Activated CD4-positive, CD25-positive, alpha-beta regulatory T cell treated with anti-CD3 and anti-CD28 coated beads, Interleukin-2, amount 50 U/mL, for 24 hours (primary cell): ENCODE measurements around the gene SYTL2.
A peak's percentile ranks its signal among the peaks of the same experiment; 100 is the strongest.

Experiments
- ATAC-seq, 2 donors: fragments of 150-1000 bp; cut with Tn5 transposase; one replicate each; pipeline ENCODE4 v1.10.0; 2021; ENCODE audit warnings: mild to moderate bottlenecking in 1 of 2, moderate library complexity in 1 of 2

SYTL2 gene

DNA sequence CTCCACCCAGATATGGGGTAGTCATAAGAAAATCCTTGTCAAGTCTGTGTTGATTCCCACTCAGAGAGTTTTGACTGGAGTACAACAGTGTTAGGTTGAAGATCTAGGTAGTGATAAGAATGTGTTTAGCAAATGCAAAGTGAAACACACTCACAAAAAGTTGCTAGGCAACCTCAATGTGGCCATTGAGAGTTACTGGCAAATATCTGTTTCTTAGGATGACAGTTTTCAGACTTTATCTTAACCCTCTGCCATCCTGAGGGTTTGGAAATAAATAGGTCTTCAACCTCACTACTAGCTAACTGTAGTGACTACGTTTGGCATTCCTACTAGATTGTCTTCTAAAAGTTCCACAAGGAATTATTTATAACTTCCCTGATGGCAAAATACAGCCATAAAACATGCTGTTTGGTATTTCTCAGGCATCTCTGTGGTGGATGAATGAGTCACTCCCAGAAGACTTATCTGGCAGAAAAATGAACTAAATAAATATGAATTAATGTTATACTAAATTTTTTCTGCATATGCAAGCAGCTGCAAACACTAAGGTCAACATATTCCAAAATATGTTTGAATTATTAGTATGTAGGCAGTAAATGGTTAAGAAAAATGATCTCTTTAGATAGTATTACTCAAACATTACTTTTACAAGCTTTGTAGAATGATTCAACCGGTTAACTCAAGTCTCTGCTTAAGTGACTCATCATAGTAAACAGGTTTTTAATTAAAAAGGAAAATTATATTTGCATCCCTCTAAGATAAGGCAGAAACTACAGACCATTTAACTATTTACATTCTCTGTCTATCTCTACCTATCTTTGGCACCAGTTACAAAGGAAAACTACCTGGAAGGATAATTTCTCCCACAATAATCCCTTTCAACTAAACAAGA, 17.1 kb upstream of the SYTL2 start:
- peak; percentile 62 to 67 for ATAC-seq

GRCh38 chr11:85826116-85826855, 15.3 kb upstream of the SYTL2 start:
- no peak for ATAC-seq

- no peak for ATAC-seq
Measured at GRCh38 chr11:85825616-85826015, 14.7 kb upstream of the SYTL2 start.

GRCh38 chr11:85823816-85824215, 12.9 kb upstream of the SYTL2 start:
- ATAC-seq, result peak; percentile 72 to 80

DNA sequence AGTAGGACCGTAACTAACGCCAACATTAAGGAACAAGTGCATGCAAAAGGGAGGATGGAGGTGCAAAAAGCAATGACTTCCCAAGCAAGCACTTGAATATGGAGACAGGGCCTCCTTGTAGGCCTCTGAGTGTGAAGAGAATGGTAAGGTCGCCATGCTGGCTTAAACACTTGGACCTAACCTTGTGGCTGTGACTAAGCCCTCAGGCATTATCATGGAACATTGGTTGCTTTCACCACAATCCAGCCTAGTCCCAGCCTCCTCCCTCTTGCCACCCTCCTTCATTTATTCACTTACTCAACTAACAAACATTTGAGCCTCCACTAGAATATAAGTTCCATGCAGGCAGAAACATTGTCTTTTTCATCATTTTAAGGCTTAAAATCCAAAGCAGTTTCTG, 11.9 kb upstream of the SYTL2 start:
- ATAC-seq, result no peak

DNA sequence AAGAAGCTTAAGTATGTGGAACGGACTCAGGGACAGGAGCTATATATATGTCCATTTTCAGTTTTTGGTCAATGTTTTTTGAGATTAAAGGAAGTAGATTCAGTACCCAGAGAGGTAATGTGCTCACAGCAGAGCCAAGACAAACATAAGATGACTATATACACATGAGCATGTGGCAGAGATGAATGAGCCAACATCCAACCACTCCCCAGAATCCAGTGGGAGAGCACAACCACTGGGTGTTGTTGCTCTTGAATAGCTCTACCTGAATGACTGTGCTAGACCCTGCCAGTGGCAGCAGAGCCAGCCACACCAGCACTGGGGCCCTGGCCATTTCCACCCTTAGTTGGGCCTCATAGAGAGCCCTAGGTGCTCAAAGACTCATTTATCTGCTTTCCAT, 10.7 kb upstream of the SYTL2 start:
- no peak for ATAC-seq

GRCh38 chr11:85819441-85819840, 8.5 kb upstream of the SYTL2 start:
- no peak for ATAC-seq

DNA sequence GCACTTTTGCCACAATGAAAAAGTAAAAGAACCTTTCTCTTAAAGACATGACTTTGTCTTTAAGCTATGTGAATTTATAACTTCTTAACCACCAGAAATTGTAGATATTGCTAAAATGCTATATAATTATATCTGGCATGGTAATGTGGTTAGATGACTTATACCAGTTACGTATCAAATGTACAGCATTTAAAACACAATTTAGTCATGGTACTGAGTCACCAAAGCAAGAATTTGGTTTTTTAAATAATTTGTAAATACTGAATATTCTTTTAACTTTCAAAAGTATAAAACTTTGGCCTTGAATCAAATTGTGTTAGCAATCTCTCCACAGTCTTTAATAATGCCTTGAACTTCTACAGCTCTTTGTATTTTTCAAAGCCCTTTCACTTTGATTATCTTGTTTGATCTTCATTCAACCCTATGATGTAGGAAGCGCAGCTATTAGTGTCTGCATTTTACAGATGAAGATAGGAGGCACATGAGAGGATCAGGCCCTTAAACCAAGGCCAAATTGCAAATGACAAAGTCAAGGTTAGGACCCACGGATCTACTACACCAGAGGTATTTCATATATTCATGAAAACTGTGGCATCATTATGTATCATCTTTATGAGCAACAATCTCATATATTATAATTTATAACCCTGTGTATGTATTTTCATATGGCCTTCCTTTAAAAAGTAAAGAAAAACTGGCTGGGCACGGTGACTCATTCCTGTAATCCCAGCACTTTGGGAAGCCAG, 4.4 kb upstream of the SYTL2 start:
- ATAC-seq, result no peak

- ATAC-seq, result no peak
Measured at GRCh38 chr11:85813721-85814120, 2.8 kb upstream of the SYTL2 start.

- no peak for ATAC-seq
Measured at GRCh38 chr11:85811624-85812023, 683 bp upstream of the SYTL2 start.

- ATAC-seq, result no peak
Measured at GRCh38 chr11:85810521-85810870, 445 bp downstream of the SYTL2 start.

DNA sequence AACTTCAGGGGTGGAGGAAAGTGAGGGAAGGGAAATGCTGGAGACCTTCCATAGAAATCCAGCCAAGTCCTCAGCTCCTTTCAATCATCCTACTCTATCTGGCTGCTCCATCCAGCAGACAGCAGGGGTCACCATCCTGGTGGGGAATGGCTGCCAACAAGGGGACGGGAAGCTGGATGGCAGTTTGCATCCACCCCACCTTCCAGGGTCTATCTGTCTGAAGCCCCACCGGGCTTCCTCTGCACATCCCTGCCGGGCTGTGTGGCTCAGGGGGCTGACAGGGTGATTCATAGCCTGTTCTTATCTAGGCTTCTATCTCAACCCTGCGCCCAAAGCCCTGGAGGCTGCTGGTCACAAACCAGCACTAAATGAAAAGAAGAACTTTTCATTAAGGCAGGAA, 1.1 kb downstream of the SYTL2 start:
- ATAC-seq, result no peak

GRCh38 chr11:85809191-85809590, 1.8 kb downstream of the SYTL2 start:
- no peak for ATAC-seq

GRCh38 chr11:85806876-85807275, 4.1 kb downstream of the SYTL2 start:
- no peak for ATAC-seq

- ATAC-seq, result no peak
Measured at GRCh38 chr11:85806016-85806415, 4.9 kb downstream of the SYTL2 start.

DNA sequence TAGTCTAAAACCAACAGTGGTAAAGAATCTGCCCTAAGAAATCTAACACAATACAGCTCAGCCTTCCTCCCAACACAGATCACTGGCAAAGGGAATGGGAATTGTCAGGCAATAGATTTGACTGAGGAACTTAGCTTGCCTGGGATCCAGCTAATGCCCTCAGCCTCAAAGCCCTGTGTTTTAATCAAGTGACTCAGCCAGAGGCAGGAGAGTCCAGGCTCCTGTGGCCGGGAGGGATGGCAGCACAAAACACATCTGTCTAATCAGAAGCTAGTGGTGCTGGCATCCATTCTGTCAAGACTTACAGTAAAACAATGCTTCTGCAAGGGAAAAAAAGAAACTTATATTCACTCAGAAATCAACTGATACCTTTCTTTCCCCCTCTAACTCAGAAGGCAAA, 5.6 kb downstream of the SYTL2 start:
- no peak for ATAC-seq

GRCh38 chr11:85803920-85804319, 7.0 kb downstream of the SYTL2 start:
- no peak for ATAC-seq

DNA sequence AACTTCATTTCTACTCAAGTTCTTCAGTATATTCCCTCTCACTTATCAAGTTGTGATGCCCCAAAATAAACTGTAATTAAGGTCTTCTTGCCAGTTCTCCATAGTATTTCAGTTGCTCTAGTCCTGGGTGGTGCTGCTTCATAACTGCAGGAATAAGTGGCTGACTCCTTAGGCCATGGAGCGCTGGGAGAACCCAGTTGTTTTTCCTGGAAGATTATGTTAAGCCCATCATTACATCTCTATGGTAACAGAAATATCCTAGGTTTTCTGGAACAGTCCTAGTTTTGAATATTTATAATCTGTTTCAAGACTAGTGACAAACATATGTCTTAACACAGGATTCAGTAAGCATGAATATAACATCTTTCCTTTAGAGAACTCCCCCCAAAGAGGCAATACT, 7.6 kb downstream of the SYTL2 start:
- no peak for ATAC-seq

- ATAC-seq, result no peak
Measured at GRCh38 chr11:85801527-85801926, 9.4 kb downstream of the SYTL2 start.

DNA sequence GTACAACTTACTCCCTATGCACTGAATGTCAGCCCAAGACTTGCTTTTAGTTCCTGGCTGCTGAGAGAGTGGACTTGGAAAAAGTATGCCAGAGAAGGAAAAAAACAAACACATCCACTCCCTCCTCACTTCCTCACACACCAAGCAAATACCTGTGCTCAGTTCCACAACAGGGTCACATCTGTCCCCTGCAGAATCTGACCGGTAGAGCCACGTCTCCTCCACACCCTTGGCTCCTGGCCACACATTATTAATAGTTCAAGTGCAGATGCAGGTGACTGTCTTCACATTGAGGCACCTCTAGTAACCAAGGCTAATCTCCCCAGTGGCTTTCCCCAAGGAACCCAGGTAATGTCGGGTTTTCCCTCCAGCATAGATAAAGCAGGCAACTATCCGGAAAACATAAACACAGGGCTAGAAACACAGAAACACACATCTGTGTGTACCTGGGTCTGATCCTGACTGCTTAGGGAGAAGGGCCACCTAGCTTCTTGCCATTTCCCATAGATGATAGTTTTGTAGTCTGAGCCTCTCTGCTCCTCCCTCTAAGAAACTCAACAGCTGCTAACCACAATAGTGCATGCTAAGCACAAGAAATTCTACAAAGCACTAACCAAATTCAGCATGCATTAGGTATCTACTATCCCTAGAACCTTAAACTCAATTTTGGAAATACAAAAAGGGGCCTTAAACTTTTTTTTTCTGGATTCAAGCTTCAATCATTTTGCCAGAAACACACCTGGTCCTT, 10.2 kb downstream of the SYTL2 start:
- no peak for ATAC-seq

GRCh38 chr11:85799142-85799541, 11.8 kb downstream of the SYTL2 start:
- ATAC-seq, result no peak

DNA sequence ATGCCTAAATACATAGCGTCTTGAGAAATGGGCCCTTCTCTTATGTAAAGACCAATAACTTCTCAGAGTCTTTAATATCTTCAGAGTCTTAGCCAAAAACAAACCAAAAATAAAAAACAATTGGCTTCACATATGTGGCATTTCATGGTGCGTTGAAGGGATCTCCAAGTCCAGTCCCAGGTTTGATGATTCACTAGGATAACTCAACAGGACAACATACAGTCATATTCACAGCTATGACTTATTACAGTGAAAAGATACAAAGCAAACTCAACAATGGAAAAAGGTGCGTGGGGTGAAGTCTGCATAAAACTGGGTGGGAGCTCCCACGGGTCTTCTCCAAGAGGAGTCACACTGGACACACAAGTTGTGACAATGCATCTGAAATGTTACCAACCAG, 12.6 kb downstream of the SYTL2 start:
- ATAC-seq, result no peak
